PC-9 (cell line): ENCODE measurements around the gene TBC1D5. TPM values are rescaled to one million over a fixed set of nuclear protein-coding genes. Genes with fewer than 3 reads are reported as not detected.

Source experiments
- BruUV-seq: library from RNA; stranded (reverse); fragments of 400-500 nt; replicated peaks from 2 replicates; lab custom pipeline; 2021; lab: Mats Ljungman, UMichigan
- CTCF ChIA-PET: fragments of 300-600 bp; sonication (Branson Sonifier 250); formaldehyde crosslinking; loops from one replicate; lab custom pipeline; 2022; ENCODE audit warnings: antibody characterized with exemption; lab: Charles Lee
- POLR2A ChIA-PET: fragments of 300-600 bp; sonication (Branson Sonifier 250); formaldehyde crosslinking; loops from one replicate; lab custom pipeline; 2022; ENCODE audit warnings: antibody characterized with exemption; ENCODE audit not compliant: unreplicated experiment; lab: Charles Lee
- DNase-seq, 2 experiments: peaks; one replicate each; pipeline versions ENCODE4 v3.0.0 to v3.0.0-alpha.2; 2015 to 2022; ENCODE audit warnings: mixed read lengths in 1 of 2
- H2AFZ ChIP-seq: fragments of 200-600 bp; sonication (generic); 2 replicates; pipeline ENCODE4 v1.8.1; 2017; ENCODE audit warnings: antibody characterized with exemption
- H3F3A ChIP-seq: fragments of 200-600 bp; sonication (generic); 2 replicates; pipeline ENCODE4 v1.8.1; 2017; ENCODE audit warnings: antibody characterized with exemption, mild to moderate bottlenecking, low read depth; ENCODE audit not compliant: insufficient read depth
- H3K27ac ChIP-seq: fragments of 200-600 bp; sonication (generic); 2 replicates; pipeline ENCODE4 v1.6.1; 2016; ENCODE audit warnings: mixed run types
- H3K27me3 ChIP-seq: fragments of 200-600 bp; sonication (generic); 2 replicates; pipeline ENCODE4 v1.6.1; 2016; ENCODE audit warnings: low read depth, mixed run types; ENCODE audit not compliant: insufficient read depth
- H3K36me3 ChIP-seq: fragments of 200-600 bp; sonication (generic); 2 replicates; pipeline ENCODE4 v1.6.1; 2016; ENCODE audit warnings: low read depth, mixed run types
- H3K4me1 ChIP-seq: fragments of 200-600 bp; sonication (generic); replicated peaks from 2 replicates; pipeline ENCODE4 v1.6.1; 2016; ENCODE audit warnings: mixed run types; ENCODE audit not compliant: insufficient read depth
- H3K4me2 ChIP-seq: fragments of 200-600 bp; sonication (generic); 2 replicates; pipeline ENCODE4 v1.6.1; 2017; ENCODE audit warnings: mixed run types
- H3K4me3 ChIP-seq: fragments of 200-600 bp; sonication (generic); 2 replicates; pipeline ENCODE4 v1.6.1; 2016; ENCODE audit warnings: mixed run types
- H3K79me2 ChIP-seq: fragments of 200-600 bp; sonication (generic); 2 replicates; pipeline ENCODE4 v1.6.1; 2017; ENCODE audit warnings: low read depth, mixed run types
- H3K9me2 ChIP-seq: fragments of 200-600 bp; sonication (generic); 2 replicates; pipeline ENCODE4 v1.8.1; 2017; ENCODE audit warnings: mild to moderate bottlenecking; ENCODE audit not compliant: insufficient read depth
- H3K9me3 ChIP-seq: fragments of 200-600 bp; sonication (generic); 2 replicates; pipeline ENCODE4 v1.8.1; 2016; ENCODE audit warnings: low read depth; ENCODE audit not compliant: insufficient read depth
- H4K20me1 ChIP-seq: fragments of 200-600 bp; sonication (generic); 2 replicates; pipeline ENCODE4 v1.8.1; 2017; ENCODE audit not compliant: insufficient read depth
- EZH2 ChIP-seq: fragments of 200-600 bp; sonication (generic); IDR thresholded peaks from 2 replicates; pipeline ENCODE4 v1.8.0; 2017; ENCODE audit warnings: antibody characterized with exemption, low read depth
- intact Hi-C: fragments of 100-400 bp; cut with micrococcal nuclease; formaldehyde crosslinking; loops from one replicate; pipeline ENCODE4 v1.10.0; 2022; ENCODE audit not compliant: unreplicated experiment
- total RNA-seq: library from RNA; stranded (reverse); gene quantifications from 2 replicates; pipeline ENCODE4 v1.2.3, GENCODE V29; 2021
- TF ChIP-seq, protein P1 (sequence below): fragments of 200-600 bp; sonication (generic); conservative IDR thresholded peaks from 2 replicates; pipeline ENCODE4 v1.6.1; 2017; ENCODE audit warnings: mixed run types, antibody characterized with exemption, mild to moderate bottlenecking, moderate library complexity

The TBC1D5 gene
- total RNA-seq, 1 experiment from 2014 or later: 54.0 TPM

GRCh38 chr3:17583530-17583929 is 158.9 kb downstream of the TBC1D5 start:
- no peak overlapping the region for H2AFZ ChIP-seq
- no peak for DNase-seq
- H3K27me3 ChIP-seq: no peaks in the 10 kb centered on the region
- no peaks in the 10 kb centered on the region for H4K20me1 ChIP-seq
- H3K4me2 ChIP-seq: no peak overlapping the region
- no peaks in the 10 kb centered on the region for H3K79me2 ChIP-seq
- no TSS peak for BruUV-seq
- H3K9me3 ChIP-seq: no peaks in the 10 kb centered on the region
- H3K27ac ChIP-seq: no peak overlapping the region
- H3K36me3 ChIP-seq: no peaks in the 10 kb centered on the region
- H3K4me1 ChIP-seq: no peaks in the 10 kb centered on the region
- ChIA-PET CTCF (no interaction called here), POLR2A (no interaction called here)
- no peak overlapping the region for H3K4me3 ChIP-seq
- no peak for TF ChIP-seq EZH2
- TF ChIP-seq, protein P1, sequence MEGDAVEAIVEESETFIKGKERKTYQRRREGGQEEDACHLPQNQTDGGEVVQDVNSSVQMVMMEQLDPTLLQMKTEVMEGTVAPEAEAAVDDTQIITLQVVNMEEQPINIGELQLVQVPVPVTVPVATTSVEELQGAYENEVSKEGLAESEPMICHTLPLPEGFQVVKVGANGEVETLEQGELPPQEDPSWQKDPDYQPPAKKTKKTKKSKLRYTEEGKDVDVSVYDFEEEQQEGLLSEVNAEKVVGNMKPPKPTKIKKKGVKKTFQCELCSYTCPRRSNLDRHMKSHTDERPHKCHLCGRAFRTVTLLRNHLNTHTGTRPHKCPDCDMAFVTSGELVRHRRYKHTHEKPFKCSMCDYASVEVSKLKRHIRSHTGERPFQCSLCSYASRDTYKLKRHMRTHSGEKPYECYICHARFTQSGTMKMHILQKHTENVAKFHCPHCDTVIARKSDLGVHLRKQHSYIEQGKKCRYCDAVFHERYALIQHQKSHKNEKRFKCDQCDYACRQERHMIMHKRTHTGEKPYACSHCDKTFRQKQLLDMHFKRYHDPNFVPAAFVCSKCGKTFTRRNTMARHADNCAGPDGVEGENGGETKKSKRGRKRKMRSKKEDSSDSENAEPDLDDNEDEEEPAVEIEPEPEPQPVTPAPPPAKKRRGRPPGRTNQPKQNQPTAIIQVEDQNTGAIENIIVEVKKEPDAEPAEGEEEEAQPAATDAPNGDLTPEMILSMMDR: no peak
- no peaks in the 10 kb centered on the region for H3K9me2 ChIP-seq
- intact Hi-C loops: no loop called here
- no peaks in the 10 kb centered on the region for H3F3A ChIP-seq

DNA sequence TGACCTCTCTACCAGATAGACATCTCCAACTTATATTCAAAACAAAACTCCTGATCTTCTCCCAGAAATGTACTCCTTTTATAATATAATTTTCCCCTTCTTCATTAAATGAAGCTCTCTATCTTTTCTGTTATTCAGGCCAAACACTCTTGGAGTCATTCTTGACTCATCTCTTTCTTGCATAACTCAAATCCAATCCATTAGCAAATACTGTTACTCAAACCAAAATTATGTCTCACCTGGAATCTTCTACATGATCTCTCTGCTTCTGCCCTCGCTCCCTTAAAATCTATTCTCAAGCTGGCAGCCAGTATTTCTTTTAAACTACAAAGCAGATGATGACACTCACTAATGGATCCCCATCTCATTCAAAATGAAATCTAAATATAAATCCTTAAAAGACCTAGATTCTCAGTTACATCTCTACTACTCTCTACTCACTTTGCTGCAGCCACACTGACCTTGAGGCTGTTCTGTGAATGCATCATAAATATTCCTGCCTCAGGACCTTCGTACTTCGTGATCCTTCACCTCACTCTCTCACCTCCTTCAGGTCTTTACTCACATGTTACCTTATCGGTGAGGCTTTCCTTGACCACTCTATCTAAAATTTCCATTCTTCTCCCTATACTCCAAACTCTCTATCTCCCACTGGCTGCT is 160.9 kb downstream of the TBC1D5 start:
- Histone ChIP-seq H3K9me2 (peaks cover 9% of the 10 kb centered on the region; the same call in 1 of the 2 replicates), H3K4me1 (no peaks in the 10 kb centered on the region), H3K27ac (no peak overlapping the region), H3K9me3 (no peaks in the 10 kb centered on the region), H3F3A (no peaks in the 10 kb centered on the region), H3K27me3 (no peaks in the 10 kb centered on the region), H3K4me2 (no peak overlapping the region), H3K4me3 (no peak overlapping the region), H3K79me2 (no peaks in the 10 kb centered on the region), H2AFZ (no peak overlapping the region), H3K36me3 (no peaks in the 10 kb centered on the region), H4K20me1 (no peaks in the 10 kb centered on the region)
- BruUV-seq: no TSS peak
- TF ChIP-seq EZH2: no peak
- TF ChIP-seq, protein P1: no peak
- ChIA-PET POLR2A (no interaction called here), CTCF (no interaction called here)
- no peak for DNase-seq
- intact Hi-C loops: no loop called here

GRCh38 chr3:17580901-17581300 is 161.5 kb downstream of the TBC1D5 start:
- no peaks in the 10 kb centered on the region for H3F3A ChIP-seq
- H3K36me3 ChIP-seq: no peaks in the 10 kb centered on the region
- intact Hi-C loops: no loop called here
- no peak for DNase-seq
- CTCF ChIA-PET: no interaction called here
- H3K9me3 ChIP-seq: no peaks in the 10 kb centered on the region
- TF ChIP-seq EZH2: no peak
- TF ChIP-seq, protein P1: no peak
- POLR2A ChIA-PET: no interaction called here
- no peaks in the 10 kb centered on the region for H3K27me3 ChIP-seq
- H3K4me3 ChIP-seq: no peak overlapping the region
- BruUV-seq: no TSS peak
- no peaks in the 10 kb centered on the region for H3K79me2 ChIP-seq
- H3K9me2 ChIP-seq: peaks cover 11% of the 10 kb centered on the region; the same call in 1 of the 2 replicates
- no peak overlapping the region for H2AFZ ChIP-seq
- no peak overlapping the region for H3K27ac ChIP-seq
- H3K4me2 ChIP-seq: no peak overlapping the region
- H4K20me1 ChIP-seq: no peaks in the 10 kb centered on the region
- no peaks in the 10 kb centered on the region for H3K4me1 ChIP-seq
